ENCODE data around the gene COLEC12. TPM values are rescaled to one million over a fixed set of nuclear protein-coding genes. Genes with fewer than 3 reads are reported as not detected.

The COLEC12 gene
- total and polyA plus RNA-seq, 7 experiments from 2014 or later: 0.12 to 0.35 (median 0.19) TPM; not detected in 4

DNA sequence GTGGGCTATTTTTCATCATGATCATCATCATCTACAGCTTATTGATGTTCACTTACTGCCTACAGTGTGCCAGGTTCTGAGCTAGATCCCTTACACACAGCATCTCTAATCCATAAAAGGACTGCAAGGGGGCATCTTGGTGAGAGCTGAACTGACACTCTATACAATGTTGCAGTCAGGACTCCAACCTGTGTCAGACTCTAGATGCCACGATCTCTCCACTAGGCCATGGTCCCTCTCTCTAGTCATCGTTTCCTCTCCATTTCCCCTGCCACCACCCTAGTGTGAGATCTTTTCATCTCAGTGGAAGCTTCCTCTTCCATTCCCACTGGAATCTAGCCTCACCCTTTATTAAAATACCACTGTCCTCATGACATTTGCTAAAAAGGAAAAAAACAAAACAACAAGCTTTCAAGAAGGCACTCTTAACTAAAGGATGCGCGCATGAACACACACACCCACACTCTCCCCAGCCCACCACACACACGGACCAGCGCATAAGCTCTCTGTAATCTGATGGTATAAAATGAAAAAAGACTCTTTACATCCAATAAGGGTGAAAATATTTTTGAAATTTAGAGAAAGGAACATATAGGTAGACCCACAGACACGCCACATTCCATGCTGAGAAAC is 139.3 kb downstream of the COLEC12 start:
- no peak overlapping the region for H3K4me3 Mint-ChIP-seq
- no peaks in the 10 kb centered on the region for H3K4me1 ChIP-seq (ENCODE audit: control insufficient read depth in 2 of 2, insufficient read depth in 2 of 2, low read length in 2 of 2)
- CTCF ChIA-PET: no interaction called here

DNA sequence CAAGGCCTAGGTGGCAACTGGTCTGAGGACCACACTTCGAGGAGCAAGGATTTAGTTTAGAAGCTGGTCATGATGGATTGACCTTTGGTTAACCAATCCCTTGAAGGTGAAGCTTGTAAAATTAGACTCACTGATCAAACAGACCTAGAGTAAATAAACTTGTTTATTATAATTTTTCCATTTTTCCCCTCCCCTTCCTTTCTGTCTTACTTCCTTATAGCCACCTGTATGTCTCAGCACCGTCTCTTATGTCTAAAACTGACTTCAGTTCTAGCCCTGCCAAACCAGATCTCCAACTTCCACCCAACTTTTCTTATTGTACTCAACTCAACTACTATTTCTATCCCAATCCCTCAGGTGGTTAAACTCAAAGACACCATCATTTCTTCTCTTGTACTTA is 139.8 kb downstream of the COLEC12 start:
- CTCF ChIA-PET: no interaction called here
- Mint-ChIP-seq H3K4me1 (peaks cover 0 to 2% (median 0%) of the 10 kb centered on the region in 7 donors), H3K4me3 (no peak overlapping the region), H3K36me3 (no peaks in the 10 kb centered on the region), H3K9me3 (no peaks in the 10 kb centered on the region), H3K27ac (no peak overlapping the region), H3K27me3 (peaks cover 0 to 8% (median 0%) of the 10 kb centered on the region in 5 donors)
- Histone ChIP-seq H3K27ac (ENCODE audit: low read depth, low read length) (no peak overlapping the region), H3K4me3 (ENCODE audit: low read length) (no peak overlapping the region), H3K36me3 (ENCODE audit: control insufficient read depth in 2 of 3, insufficient read depth in 3 of 3, low read length in 3 of 3) (no peaks in the 10 kb centered on the region), H3K27me3 (ENCODE audit: control insufficient read depth in 2 of 2, insufficient read depth in 2 of 2, low read length in 2 of 2) (no peaks in the 10 kb centered on the region), H3K4me1 (ENCODE audit: control insufficient read depth in 2 of 2, insufficient read depth in 2 of 2, low read length in 2 of 2) (no peaks in the 10 kb centered on the region), H3K9me3 (ENCODE audit: control insufficient read depth in 2 of 3, low read length in 3 of 3) (no peaks in the 10 kb centered on the region)
- DNase-seq (no peak), ATAC-seq (no peak)
- POLR2A ChIA-PET: no interaction called here
- intact Hi-C loops (cut with micrococcal nuclease): no loop called here

More for the DNA sequence above, 139.3 kb downstream of the COLEC12 start:
- Mint-ChIP-seq H3K36me3 (no peaks in the 10 kb centered on the region), H3K4me1 (peaks cover 0 to 2% (median 0%) of the 10 kb centered on the region in 7 donors), H3K27me3 (peaks cover 0 to 5% (median 4%) of the 10 kb centered on the region in 5 donors), H3K27ac (no peak overlapping the region), H3K9me3 (no peaks in the 10 kb centered on the region)
- H3K4me3 ChIP-seq (ENCODE audit: low read length): no peak overlapping the region
- H3K36me3 ChIP-seq (ENCODE audit: control insufficient read depth in 2 of 3, insufficient read depth in 3 of 3, low read length in 3 of 3): no peaks in the 10 kb centered on the region
- no peak overlapping the region for H3K27ac ChIP-seq (ENCODE audit: low read depth, low read length)
- ATAC-seq (no peak), DNase-seq (no peak)
- intact Hi-C loops (cut with micrococcal nuclease): no loop called here
- POLR2A ChIA-PET: no interaction called here
- H3K9me3 ChIP-seq (ENCODE audit: control insufficient read depth in 2 of 3, low read length in 3 of 3): no peaks in the 10 kb centered on the region
- no peaks in the 10 kb centered on the region for H3K27me3 ChIP-seq (ENCODE audit: control insufficient read depth in 2 of 2, insufficient read depth in 2 of 2, low read length in 2 of 2)

DNA sequence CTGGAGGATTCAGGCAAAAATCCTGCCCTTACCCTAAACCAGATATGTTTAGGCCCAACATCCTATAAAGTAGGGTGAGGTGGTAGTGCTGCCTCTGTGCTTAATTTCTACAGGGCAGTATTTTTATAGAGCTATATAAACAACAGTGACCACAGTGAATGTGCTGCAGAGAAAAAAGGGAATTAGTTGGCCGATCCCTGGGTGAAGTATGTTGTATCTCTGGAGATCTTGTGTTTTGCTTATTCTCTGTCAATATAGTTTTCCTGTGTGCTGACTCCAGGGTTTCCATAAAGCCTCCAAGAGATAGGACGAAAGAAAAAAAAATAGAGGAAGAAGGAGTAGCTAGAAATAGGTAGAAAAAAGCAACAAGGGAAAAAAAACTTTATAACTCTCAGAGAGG is 143.7 kb downstream of the COLEC12 start:
- no peak for ATAC-seq
- Histone ChIP-seq H3K4me1 (ENCODE audit: control insufficient read depth in 2 of 2, insufficient read depth in 2 of 2, low read length in 2 of 2) (no peaks in the 10 kb centered on the region), H3K27me3 (ENCODE audit: control insufficient read depth in 2 of 2, insufficient read depth in 2 of 2, low read length in 2 of 2) (no peaks in the 10 kb centered on the region), H3K27ac (ENCODE audit: low read depth, low read length) (no peak overlapping the region), H3K4me3 (ENCODE audit: low read length) (no peak overlapping the region), H3K9me3 (ENCODE audit: control insufficient read depth in 2 of 3, low read length in 3 of 3) (no peaks in the 10 kb centered on the region), H3K36me3 (ENCODE audit: control insufficient read depth in 2 of 3, insufficient read depth in 3 of 3, low read length in 3 of 3) (no peaks in the 10 kb centered on the region)
- no peaks in the 10 kb centered on the region for H3K36me3 Mint-ChIP-seq
- H3K4me1 Mint-ChIP-seq: no peaks in the 10 kb centered on the region
- no peaks in the 10 kb centered on the region for H3K9me3 Mint-ChIP-seq
- CTCF ChIA-PET: no interaction called here
- intact Hi-C loops (cut with micrococcal nuclease): no loop called here
- no peak overlapping the region for H3K27ac Mint-ChIP-seq
- no peak for DNase-seq
- no peak overlapping the region for H3K4me3 Mint-ChIP-seq
- POLR2A ChIA-PET: no interaction called here
- peaks cover 0 to 22% (median 3%) of the 10 kb centered on the region in 5 donors for H3K27me3 Mint-ChIP-seq

DNA sequence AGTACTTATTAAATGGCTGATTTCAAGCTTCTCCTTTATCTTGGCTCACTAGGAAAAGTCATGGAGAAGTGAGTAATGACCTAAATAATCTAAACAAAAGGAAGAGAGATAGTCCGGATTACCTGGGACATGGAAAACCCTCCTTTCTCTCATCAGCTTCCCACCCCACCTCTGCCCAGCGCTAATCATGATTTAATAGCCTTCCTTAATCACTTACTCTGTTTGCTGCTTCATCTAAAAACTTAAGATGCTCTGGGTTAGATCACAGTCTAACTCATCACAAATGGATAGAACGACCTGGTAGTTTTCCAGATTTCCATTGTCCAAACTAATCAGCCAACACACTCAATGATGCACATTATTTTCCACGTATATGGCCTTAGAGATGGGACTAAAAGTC is 144.8 kb downstream of the COLEC12 start:
- intact Hi-C loops (cut with micrococcal nuclease): no loop called here
- ChIA-PET CTCF (no interaction called here), POLR2A (no interaction called here)
- Mint-ChIP-seq H3K9me3 (no peaks in the 10 kb centered on the region), H3K4me1 (peaks cover 0 to 2% (median 0%) of the 10 kb centered on the region in 7 donors), H3K36me3 (no peaks in the 10 kb centered on the region), H3K4me3 (no peak overlapping the region), H3K27ac (no peak overlapping the region), H3K27me3 (peaks cover 4 to 17% (median 9%) of the 10 kb centered on the region in 5 donors)
- Histone ChIP-seq H3K9me3 (ENCODE audit: control insufficient read depth in 2 of 3, low read length in 3 of 3) (no peaks in the 10 kb centered on the region), H3K4me1 (ENCODE audit: control insufficient read depth in 2 of 2, insufficient read depth in 2 of 2, low read length in 2 of 2) (no peaks in the 10 kb centered on the region), H3K27ac (ENCODE audit: low read depth, low read length) (no peak overlapping the region), H3K27me3 (ENCODE audit: control insufficient read depth in 2 of 2, insufficient read depth in 2 of 2, low read length in 2 of 2) (no peaks in the 10 kb centered on the region), H3K4me3 (ENCODE audit: low read length) (no peak overlapping the region), H3K36me3 (ENCODE audit: control insufficient read depth in 2 of 3, insufficient read depth in 3 of 3, low read length in 3 of 3) (no peaks in the 10 kb centered on the region)
- DNase-seq (no peak), ATAC-seq (no peak)

DNA sequence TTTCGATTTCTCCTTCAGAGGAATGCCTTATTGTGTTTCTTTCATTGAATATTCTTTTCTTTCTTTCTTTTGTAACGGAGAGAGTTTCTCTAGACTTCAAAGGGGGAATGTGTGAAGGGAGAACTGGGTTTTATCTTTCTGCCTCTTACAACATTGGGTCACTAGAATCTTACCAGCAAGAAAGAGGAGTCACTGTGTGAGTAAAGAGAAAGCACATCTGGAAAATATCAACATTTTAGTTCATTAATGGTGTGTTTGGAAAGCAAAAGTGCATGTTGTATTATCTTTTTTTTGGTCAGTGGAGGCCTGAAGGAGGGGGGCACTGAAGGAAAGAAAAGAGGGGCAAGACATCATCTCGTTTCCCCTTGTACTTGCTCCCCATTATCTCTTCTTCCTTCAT is 146.0 kb downstream of the COLEC12 start:
- ChIA-PET CTCF (no interaction called here), POLR2A (no interaction called here)
- Mint-ChIP-seq H3K27ac (no peak overlapping the region), H3K27me3 (peaks cover 10 to 18% (median 13%) of the 10 kb centered on the region in 5 donors), H3K4me1 (peaks cover 0 to 2% (median 0%) of the 10 kb centered on the region in 7 donors), H3K9me3 (no peaks in the 10 kb centered on the region), H3K36me3 (no peaks in the 10 kb centered on the region), H3K4me3 (no peak overlapping the region)
- no peaks in the 10 kb centered on the region for H3K4me1 ChIP-seq (ENCODE audit: control insufficient read depth in 2 of 2, insufficient read depth in 2 of 2, low read length in 2 of 2)
- no peak overlapping the region for H3K27ac ChIP-seq (ENCODE audit: low read depth, low read length)
- no peaks in the 10 kb centered on the region for H3K9me3 ChIP-seq (ENCODE audit: control insufficient read depth in 2 of 3, low read length in 3 of 3)
- DNase-seq (no peak), ATAC-seq (no peak)
- intact Hi-C loops (cut with micrococcal nuclease): no loop called here
- H3K4me3 ChIP-seq (ENCODE audit: low read length): no peak overlapping the region
- H3K36me3 ChIP-seq (ENCODE audit: control insufficient read depth in 2 of 3, insufficient read depth in 3 of 3, low read length in 3 of 3): no peaks in the 10 kb centered on the region
- H3K27me3 ChIP-seq (ENCODE audit: control insufficient read depth in 2 of 2, insufficient read depth in 2 of 2, low read length in 2 of 2): no peaks in the 10 kb centered on the region

DNA sequence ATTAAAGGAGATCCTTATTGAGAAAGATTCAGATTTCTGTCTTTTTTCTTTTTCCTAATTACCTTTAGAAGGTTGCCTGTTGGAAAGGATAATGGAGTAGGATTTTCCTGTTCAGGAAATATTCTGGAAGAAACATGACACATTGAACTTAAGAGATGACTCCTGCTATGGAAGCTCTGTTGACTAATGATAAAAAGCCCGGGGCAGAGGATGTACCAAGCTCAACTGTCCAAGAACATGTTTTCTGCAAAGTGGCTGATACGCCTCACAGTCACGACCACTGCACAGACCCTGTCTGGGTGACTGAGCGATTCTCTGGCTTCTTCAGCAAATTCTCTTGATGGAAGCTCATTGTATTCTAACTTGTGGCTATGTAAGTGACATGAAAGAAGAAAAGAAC is 146.5 kb downstream of the COLEC12 start:
- peaks cover 11 to 18% (median 17%) of the 10 kb centered on the region in 5 donors for H3K27me3 Mint-ChIP-seq
- ChIA-PET POLR2A (no interaction called here), CTCF (no interaction called here)
- Histone ChIP-seq H3K9me3 (ENCODE audit: control insufficient read depth in 2 of 3, low read length in 3 of 3) (no peaks in the 10 kb centered on the region), H3K36me3 (ENCODE audit: control insufficient read depth in 2 of 3, insufficient read depth in 3 of 3, low read length in 3 of 3) (no peaks in the 10 kb centered on the region), H3K4me1 (ENCODE audit: control insufficient read depth in 2 of 2, insufficient read depth in 2 of 2, low read length in 2 of 2) (no peaks in the 10 kb centered on the region), H3K4me3 (ENCODE audit: low read length) (no peak overlapping the region), H3K27me3 (ENCODE audit: control insufficient read depth in 2 of 2, insufficient read depth in 2 of 2, low read length in 2 of 2) (no peaks in the 10 kb centered on the region), H3K27ac (ENCODE audit: low read depth, low read length) (no peak overlapping the region)
- H3K27ac Mint-ChIP-seq: no peak overlapping the region
- DNase-seq (no peak), ATAC-seq (no peak)
- H3K4me3 Mint-ChIP-seq: no peak overlapping the region
- H3K4me1 Mint-ChIP-seq: peaks cover 0 to 2% (median 0%) of the 10 kb centered on the region in 7 donors
- no peaks in the 10 kb centered on the region for H3K9me3 Mint-ChIP-seq
- H3K36me3 Mint-ChIP-seq: no peaks in the 10 kb centered on the region
- intact Hi-C loops (cut with micrococcal nuclease): no loop called here

DNA sequence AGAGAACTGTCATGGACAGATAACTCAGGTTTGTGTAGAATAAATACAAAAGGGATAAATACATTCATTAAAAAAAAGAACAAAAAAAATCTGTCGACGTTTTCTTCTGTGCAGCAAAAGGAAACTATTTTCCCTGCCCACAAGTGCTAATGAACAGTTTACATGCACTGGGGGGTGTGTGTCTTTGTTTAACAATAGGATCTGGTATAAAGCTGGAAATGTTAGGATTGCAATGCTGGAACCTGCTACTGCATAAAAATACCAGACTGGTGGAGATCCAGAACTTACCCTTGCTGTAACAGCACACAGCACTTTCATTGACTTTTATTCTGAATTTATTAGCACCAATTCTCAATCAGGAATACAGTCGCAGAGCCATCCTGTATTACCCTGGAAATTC is 148.1 kb downstream of the COLEC12 start:
- H3K36me3 Mint-ChIP-seq: no peaks in the 10 kb centered on the region
- no peaks in the 10 kb centered on the region for H3K4me1 ChIP-seq (ENCODE audit: control insufficient read depth in 2 of 2, insufficient read depth in 2 of 2, low read length in 2 of 2)
- CTCF ChIA-PET: no interaction called here
- H3K36me3 ChIP-seq (ENCODE audit: control insufficient read depth in 2 of 3, insufficient read depth in 3 of 3, low read length in 3 of 3): no peaks in the 10 kb centered on the region
- ATAC-seq (no peak), DNase-seq (no peak)
- no peak overlapping the region for H3K4me3 Mint-ChIP-seq
- no peak overlapping the region for H3K27ac Mint-ChIP-seq
- POLR2A ChIA-PET: no interaction called here
- H3K4me1 Mint-ChIP-seq: peaks cover 0 to 2% (median 0%) of the 10 kb centered on the region in 7 donors
- H3K27ac ChIP-seq (ENCODE audit: low read depth, low read length): no peak overlapping the region
- peaks cover 15 to 21% (median 18%) of the 10 kb centered on the region in 5 donors for H3K27me3 Mint-ChIP-seq
- no peaks in the 10 kb centered on the region for H3K9me3 ChIP-seq (ENCODE audit: control insufficient read depth in 2 of 3, low read length in 3 of 3)
- no peak overlapping the region for H3K4me3 ChIP-seq (ENCODE audit: low read length)
- no peaks in the 10 kb centered on the region for H3K27me3 ChIP-seq (ENCODE audit: control insufficient read depth in 2 of 2, insufficient read depth in 2 of 2, low read length in 2 of 2)
- H3K9me3 Mint-ChIP-seq: no peaks in the 10 kb centered on the region
- intact Hi-C loops (cut with micrococcal nuclease): no loop called here

Measured in naive thymus-derived CD4-positive, alpha-beta T cell (primary cell).